ENCODE results near the gene IGSF9B. TPM values are rescaled to one million over a fixed set of nuclear protein-coding genes. Genes with fewer than 3 reads are reported as not detected.

The IGSF9B gene
- total and polyA plus RNA-seq, 2 of the 13 experiments (the other 11 are each of a cell fraction or from before 2014, with no cell fraction given) = not detected

DNA sequence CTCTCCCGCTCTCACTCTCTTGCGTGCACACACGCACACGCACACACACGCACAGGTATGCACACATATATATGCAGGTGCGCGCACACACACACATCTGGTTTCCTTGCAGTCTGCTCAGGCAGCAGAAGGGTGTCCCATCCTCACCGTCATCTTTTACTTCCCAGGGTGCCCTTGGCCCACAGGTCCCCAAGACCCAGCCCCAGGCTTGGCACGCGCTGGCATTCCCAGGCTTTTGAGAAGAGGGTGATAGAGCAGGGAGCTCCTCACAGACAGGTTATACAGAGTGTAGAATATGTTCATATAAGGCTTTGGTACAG lies 59.5 kb downstream of the IGSF9B start (continued):
- TF ChIP-seq, protein P1, sequence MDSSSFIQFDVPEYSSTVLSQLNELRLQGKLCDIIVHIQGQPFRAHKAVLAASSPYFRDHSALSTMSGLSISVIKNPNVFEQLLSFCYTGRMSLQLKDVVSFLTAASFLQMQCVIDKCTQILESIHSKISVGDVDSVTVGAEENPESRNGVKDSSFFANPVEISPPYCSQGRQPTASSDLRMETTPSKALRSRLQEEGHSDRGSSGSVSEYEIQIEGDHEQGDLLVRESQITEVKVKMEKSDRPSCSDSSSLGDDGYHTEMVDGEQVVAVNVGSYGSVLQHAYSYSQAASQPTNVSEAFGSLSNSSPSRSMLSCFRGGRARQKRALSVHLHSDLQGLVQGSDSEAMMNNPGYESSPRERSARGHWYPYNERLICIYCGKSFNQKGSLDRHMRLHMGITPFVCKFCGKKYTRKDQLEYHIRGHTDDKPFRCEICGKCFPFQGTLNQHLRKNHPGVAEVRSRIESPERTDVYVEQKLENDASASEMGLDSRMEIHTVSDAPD (CRISPR knock-in tag; IDR thresholded peaks at IDR 0.05) = no peak
- TF ChIP-seq, protein P2, sequence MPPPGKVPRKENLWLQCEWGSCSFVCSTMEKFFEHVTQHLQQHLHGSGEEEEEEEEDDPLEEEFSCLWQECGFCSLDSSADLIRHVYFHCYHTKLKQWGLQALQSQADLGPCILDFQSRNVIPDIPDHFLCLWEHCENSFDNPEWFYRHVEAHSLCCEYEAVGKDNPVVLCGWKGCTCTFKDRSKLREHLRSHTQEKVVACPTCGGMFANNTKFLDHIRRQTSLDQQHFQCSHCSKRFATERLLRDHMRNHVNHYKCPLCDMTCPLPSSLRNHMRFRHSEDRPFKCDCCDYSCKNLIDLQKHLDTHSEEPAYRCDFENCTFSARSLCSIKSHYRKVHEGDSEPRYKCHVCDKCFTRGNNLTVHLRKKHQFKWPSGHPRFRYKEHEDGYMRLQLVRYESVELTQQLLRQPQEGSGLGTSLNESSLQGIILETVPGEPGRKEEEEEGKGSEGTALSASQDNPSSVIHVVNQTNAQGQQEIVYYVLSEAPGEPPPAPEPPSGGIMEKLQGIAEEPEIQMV (CRISPR knock-in tag; IDR thresholded peaks at IDR 0.05; ENCODE audit: low read depth) = no peak

DNA sequence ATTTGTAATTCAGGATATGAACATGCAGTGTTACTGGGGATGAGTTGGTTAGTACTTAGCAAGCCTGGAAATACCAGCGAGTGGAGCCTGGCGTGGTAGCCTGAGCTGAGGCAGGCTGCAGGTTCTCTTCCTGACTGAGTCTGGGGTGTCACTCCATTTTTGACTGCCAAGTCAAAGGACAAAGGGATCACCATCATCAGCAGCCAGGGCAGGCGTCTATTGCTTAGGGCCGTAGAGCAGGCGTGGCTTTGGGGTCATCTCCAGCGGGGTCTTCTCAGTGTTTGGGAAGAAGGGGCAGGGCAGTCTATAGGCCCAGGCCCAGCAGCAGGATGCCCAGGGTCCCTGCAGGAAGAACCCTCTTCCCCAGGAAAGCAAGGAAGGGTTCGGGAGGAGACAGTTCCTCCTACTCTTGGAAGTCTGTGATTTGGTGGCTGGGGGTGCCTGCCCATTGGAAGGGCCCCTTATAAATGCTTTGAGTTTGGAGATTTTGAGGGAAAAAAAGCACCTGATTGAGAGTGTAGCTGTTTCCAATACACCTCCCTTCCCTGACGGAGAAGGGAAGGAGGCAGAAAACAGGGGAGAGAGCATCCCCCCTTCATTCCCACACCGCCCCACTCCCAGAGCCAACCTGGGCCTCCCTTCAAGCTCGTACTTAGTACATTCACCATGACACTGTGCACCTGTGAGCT lies 60.0 kb downstream of the IGSF9B start:
- Histone ChIP-seq H4K20me1 (ENCODE audit: insufficient read depth, low read length) (no peaks in the 10 kb centered on the region), H3K4me3 (replicated peaks in 1 of 3; ENCODE audit: insufficient read depth in 1 of 3, low read depth in 2 of 3, low read length in 3 of 3) (no peak overlapping the region), H2AFZ (ENCODE audit: low read length) (no peak overlapping the region), H3K9ac (ENCODE audit: insufficient read depth, low read depth, low read length) (no peak overlapping the region), H3K4me1 (ENCODE audit: insufficient read depth, low read length) (no peaks in the 10 kb centered on the region), H3K4me2 (ENCODE audit: low read depth, low read length) (no peak overlapping the region), H3K27me3 (ENCODE audit: control insufficient read depth in 1 of 2, insufficient read depth in 2 of 2, low read length in 2 of 2) (peaks cover 1 to 14% of the 10 kb centered on the region in 2 experiments; a peak in 3 of 5 replicates), H3K9me3 (ENCODE audit: low read length) (no peaks in the 10 kb centered on the region), H3K79me2 (ENCODE audit: insufficient read depth, low read length) (no peaks in the 10 kb centered on the region), H3K36me3 (replicated peaks in 1 of 2; ENCODE audit: control insufficient read depth in 1 of 2, insufficient read depth in 2 of 2, low read length in 2 of 2) (no peaks in the 10 kb centered on the region), H3K27ac (ENCODE audit: extremely low read length, insufficient read depth, low read length) (no peak overlapping the region)
- intact Hi-C loops (cut with micrococcal nuclease; ENCODE audit: unreplicated experiment) = no loop called here
- DNase-seq (ENCODE audit: low spot score) = no peak
- no peak for FAIRE-seq
- ChIA-PET CTCF (ENCODE audit: low intra/inter-chr PET ratio, low total read pairs) (no interaction called here), POLR2A (no interaction called here)
- no peak for ATAC-seq
- WGBS (ENCODE audit: low lambda C conversion rate) = 48% methylated on average over 10 of the region's 10 CpGs
- in situ Hi-C loops (cut with HindIII; ENCODE audit: extremely low pct_ligation_motif_present, low pct_unique_long_range_greater_than_20kb) = no loop called here
- BruUV-seq (replicated peaks) = no TSS peak
- no peak for TF ChIP-seq CCAR2 (optimal IDR thresholded peaks at IDR 0.05; ENCODE audit: low read depth, low read length)
- TF ChIP-seq, protein P3, sequence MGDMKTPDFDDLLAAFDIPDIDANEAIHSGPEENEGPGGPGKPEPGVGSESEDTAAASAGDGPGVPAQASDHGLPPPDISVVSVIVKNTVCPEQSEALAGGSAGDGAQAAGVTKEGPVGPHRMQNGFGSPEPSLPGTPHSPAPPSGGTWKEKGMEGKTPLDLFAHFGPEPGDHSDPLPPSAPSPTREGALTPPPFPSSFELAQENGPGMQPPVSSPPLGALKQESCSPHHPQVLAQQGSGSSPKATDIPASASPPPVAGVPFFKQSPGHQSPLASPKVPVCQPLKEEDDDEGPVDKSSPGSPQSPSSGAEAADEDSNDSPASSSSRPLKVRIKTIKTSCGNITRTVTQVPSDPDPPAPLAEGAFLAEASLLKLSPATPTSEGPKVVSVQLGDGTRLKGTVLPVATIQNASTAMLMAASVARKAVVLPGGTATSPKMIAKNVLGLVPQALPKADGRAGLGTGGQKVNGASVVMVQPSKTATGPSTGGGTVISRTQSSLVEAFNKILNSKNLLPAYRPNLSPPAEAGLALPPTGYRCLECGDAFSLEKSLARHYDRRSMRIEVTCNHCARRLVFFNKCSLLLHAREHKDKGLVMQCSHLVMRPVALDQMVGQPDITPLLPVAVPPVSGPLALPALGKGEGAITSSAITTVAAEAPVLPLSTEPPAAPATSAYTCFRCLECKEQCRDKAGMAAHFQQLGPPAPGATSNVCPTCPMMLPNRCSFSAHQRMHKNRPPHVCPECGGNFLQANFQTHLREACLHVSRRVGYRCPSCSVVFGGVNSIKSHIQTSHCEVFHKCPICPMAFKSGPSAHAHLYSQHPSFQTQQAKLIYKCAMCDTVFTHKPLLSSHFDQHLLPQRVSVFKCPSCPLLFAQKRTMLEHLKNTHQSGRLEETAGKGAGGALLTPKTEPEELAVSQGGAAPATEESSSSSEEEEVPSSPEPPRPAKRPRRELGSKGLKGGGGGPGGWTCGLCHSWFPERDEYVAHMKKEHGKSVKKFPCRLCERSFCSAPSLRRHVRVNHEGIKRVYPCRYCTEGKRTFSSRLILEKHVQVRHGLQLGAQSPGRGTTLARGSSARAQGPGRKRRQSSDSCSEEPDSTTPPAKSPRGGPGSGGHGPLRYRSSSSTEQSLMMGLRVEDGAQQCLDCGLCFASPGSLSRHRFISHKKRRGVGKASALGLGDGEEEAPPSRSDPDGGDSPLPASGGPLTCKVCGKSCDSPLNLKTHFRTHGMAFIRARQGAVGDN (CRISPR knock-in tag; IDR thresholded peaks at IDR 0.05) = no peak
- no peak for TF ChIP-seq ZNF530 (CRISPR knock-in tag; IDR thresholded peaks at IDR 0.05; ENCODE audit: low read depth)
- no peak for TF ChIP-seq KLF16 (CRISPR knock-in tag; IDR thresholded peaks at IDR 0.05)
- TF ChIP-seq NFKB2 (CRISPR knock-in tag; IDR thresholded peaks at IDR 0.05; ENCODE audit: borderline replicate concordance) = no peak
- TF ChIP-seq NFE2L2 (IDR thresholded peaks at IDR 0.05; ENCODE audit: low read length) = no peak
- TF ChIP-seq EP300 (IDR thresholded peaks at IDR 0.05; ENCODE audit: low read depth in 2 of 2, low read length in 2 of 2) = no peak
- TF ChIP-seq EP300 (CRISPR knock-in tag; IDR thresholded peaks at IDR 0.05; ENCODE audit: borderline replicate concordance) = no peak
- TF ChIP-seq ZNF607 (CRISPR knock-in tag; IDR thresholded peaks at IDR 0.05; ENCODE audit: borderline replicate concordance) = no peak
- no peak for TF ChIP-seq SIX4 (CRISPR knock-in tag; IDR thresholded peaks at IDR 0.05)
- no peak for TF ChIP-seq ZNF816 (CRISPR knock-in tag; IDR thresholded peaks at IDR 0.05; ENCODE audit: borderline replicate concordance)
- no peak for TF ChIP-seq DMAP1 (CRISPR knock-in tag; IDR thresholded peaks at IDR 0.05)
- TF ChIP-seq MAFG (CRISPR knock-in tag; IDR thresholded peaks at IDR 0.05) = no peak
- no peak for TF ChIP-seq HES4 (CRISPR knock-in tag; IDR thresholded peaks at IDR 0.05; ENCODE audit: borderline replicate concordance)
- TF ChIP-seq HDAC6 (IDR thresholded peaks at IDR 0.05; ENCODE audit: low read depth, low read length) = no peak
- no peak for TF ChIP-seq TAF1 (CRISPR knock-in tag; IDR thresholded peaks at IDR 0.05)
